MCF 10A (cell line): Measurements from ENCODE around the gene PIGT. TPM values are rescaled to one million over a fixed set of nuclear protein-coding genes. Genes with fewer than 3 reads are reported as not detected.

Source experiments
- BruUV-seq: library from RNA; stranded (reverse); fragments of 400-500 nt; replicated peaks from 2 replicates; lab custom pipeline; 2021; lab: Mats Ljungman, UMichigan
- CTCF ChIA-PET: fragments of 300-600 bp; sonication (Branson Sonifier 250); formaldehyde crosslinking; extraction: SDS; loops from one replicate; lab custom pipeline; 2021; ENCODE audit warnings: antibody characterized with exemption, inconsistent platforms; lab: Yijun Ruan, JAX
- POLR2A ChIA-PET: fragments of 300-600, 350-650 bp; sonication (Branson Sonifier 250); formaldehyde crosslinking; extraction: SDS; loops from one replicate; lab custom pipeline; 2020; ENCODE audit warnings: antibody characterized with exemption, inconsistent platforms; lab: Yijun Ruan, JAX
- DNase-seq: peaks from one replicate; pipeline ENCODE4 v3.0.0-alpha.2; 2018; ENCODE audit not compliant: unreplicated experiment
- H3K27ac Mint-ChIP-seq: one replicate; pipeline ENCODE4 v1.8.0; 2022; ENCODE audit warnings: mild to moderate bottlenecking, low read depth, mixed read lengths; ENCODE audit not compliant: unreplicated experiment
- H3K27me3 Mint-ChIP-seq: one replicate; pipeline ENCODE4 v1.8.0; 2022; ENCODE audit warnings: mixed read lengths; ENCODE audit not compliant: insufficient read depth, unreplicated experiment
- H3K36me3 Mint-ChIP-seq: one replicate; pipeline ENCODE4 v1.8.0; 2022; ENCODE audit warnings: mild to moderate bottlenecking, moderate library complexity, mixed read lengths; ENCODE audit not compliant: insufficient read depth, unreplicated experiment
- H3K4me1 Mint-ChIP-seq: one replicate; pipeline ENCODE4 v1.8.0; 2022; ENCODE audit warnings: mixed read lengths; ENCODE audit not compliant: insufficient read depth, unreplicated experiment
- H3K4me3 Mint-ChIP-seq: one replicate; pipeline ENCODE4 v1.8.0; 2022; ENCODE audit warnings: mild to moderate bottlenecking, moderate library complexity, mixed read lengths; ENCODE audit not compliant: unreplicated experiment
- H3K9me3 Mint-ChIP-seq: one replicate; pipeline ENCODE4 v1.8.0; 2022; ENCODE audit warnings: mixed read lengths; ENCODE audit not compliant: unreplicated experiment
- intact Hi-C: fragments of 100-400 bp; cut with micrococcal nuclease; formaldehyde crosslinking; loops from 2 replicates; pipeline ENCODE4 v1.14.1; 2022
- total RNA-seq: library from RNA; stranded (reverse); gene quantifications from 2 replicates; pipeline ENCODE4 v1.2.3, GENCODE V29; 2022
- TF ChIP-seq, protein P1 (sequence below): fragments of 200-600 bp; IDR thresholded peaks from one replicate; pipeline ENCODE4 v1.8.0; 2022; ENCODE audit warnings: antibody characterized with exemption, mild to moderate bottlenecking; ENCODE audit not compliant: unreplicated experiment

The PIGT gene
- total RNA-seq, 1 experiment from 2014 or later = 79.4 TPM

DNA sequence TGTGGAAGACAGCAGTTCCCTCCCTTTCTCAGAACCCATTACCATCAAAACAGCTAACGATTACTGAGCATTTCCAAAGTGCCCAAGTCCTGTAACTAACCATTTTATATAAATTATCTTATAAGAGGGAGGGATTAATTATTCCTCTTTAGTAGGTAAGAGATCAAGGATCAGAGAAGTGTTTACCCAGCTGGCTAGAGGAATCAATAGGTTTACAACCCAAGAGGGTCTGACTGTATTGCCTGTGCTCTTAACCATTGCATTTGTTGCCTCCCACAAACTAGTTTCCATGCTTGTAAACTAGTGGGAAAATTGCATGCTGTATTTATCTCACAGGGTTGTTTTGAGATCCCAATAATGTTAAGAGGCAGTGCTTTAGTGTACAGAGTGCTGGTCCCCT lies 11.5 kb upstream of the PIGT start:
- intact Hi-C loops = no loop called here
- CTCF ChIA-PET = interaction anchor here (0.5 to 2.3 kb wide), 7 partner anchors 12 to 85 kb away, joined by 3 to 10 read pairs (median 3); partner anchors contain the start of gene SYS1
- TF ChIP-seq, protein P1, sequence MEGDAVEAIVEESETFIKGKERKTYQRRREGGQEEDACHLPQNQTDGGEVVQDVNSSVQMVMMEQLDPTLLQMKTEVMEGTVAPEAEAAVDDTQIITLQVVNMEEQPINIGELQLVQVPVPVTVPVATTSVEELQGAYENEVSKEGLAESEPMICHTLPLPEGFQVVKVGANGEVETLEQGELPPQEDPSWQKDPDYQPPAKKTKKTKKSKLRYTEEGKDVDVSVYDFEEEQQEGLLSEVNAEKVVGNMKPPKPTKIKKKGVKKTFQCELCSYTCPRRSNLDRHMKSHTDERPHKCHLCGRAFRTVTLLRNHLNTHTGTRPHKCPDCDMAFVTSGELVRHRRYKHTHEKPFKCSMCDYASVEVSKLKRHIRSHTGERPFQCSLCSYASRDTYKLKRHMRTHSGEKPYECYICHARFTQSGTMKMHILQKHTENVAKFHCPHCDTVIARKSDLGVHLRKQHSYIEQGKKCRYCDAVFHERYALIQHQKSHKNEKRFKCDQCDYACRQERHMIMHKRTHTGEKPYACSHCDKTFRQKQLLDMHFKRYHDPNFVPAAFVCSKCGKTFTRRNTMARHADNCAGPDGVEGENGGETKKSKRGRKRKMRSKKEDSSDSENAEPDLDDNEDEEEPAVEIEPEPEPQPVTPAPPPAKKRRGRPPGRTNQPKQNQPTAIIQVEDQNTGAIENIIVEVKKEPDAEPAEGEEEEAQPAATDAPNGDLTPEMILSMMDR = no peak
- Mint-ChIP-seq H3K27ac (no peak overlapping the region), H3K27me3 (no peaks in the 10 kb centered on the region), H3K36me3 (no peaks in the 10 kb centered on the region), H3K4me3 (peak overlapping the region; percentile 71), H3K4me1 (no peaks in the 10 kb centered on the region), H3K9me3 (peaks cover 19% of the 10 kb centered on the region)
- POLR2A ChIA-PET = interaction anchor here (1.1 to 2.3 kb wide), 2 partner anchors 12 to 41 kb away, joined by 4 to 10 read pairs; partner anchors contain the start of genes PIGT and SYS1
- DNase-seq = no peak
- no TSS peak for BruUV-seq

DNA sequence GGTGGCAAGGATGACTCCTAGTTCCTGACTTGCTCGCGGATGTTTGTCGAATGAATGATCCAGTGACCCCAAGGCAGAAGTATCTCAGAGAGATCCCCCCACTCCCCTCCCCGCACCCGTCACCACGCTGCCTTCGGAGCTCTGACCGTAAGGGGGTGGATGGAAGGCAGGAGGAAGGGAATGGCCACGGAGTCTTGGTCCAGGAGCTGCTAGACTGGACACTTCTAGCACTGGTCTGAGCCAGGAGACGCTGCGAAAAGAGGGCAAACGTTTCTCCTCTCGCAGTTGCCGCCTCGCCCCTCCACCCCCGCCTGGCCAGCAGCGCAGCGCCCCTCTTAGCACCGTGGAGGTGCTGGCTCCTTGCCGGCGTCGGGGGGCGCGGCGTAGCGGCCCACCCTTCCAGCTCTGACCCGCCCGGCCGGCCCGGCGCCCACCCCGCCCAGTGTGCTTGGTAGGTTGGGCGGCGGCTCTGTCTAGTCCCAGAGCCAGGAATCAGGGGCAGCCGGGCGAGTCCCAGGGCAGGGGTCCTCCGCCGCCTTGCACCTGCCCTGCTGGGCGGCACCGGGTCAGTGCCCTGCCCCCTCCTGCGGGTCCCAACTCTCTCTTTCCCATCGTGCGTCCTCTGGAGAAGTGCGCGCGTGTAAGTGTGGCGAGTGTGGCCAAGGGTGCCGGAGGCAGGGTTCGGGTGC lies 10.2 kb upstream of the PIGT start:
- Mint-ChIP-seq H3K27ac (no peak overlapping the region), H3K9me3 (peaks cover 11% of the 10 kb centered on the region), H3K4me1 (no peaks in the 10 kb centered on the region), H3K27me3 (no peaks in the 10 kb centered on the region), H3K4me3 (peak overlapping the region; percentile 71), H3K36me3 (no peaks in the 10 kb centered on the region)
- ChIA-PET POLR2A (interaction anchor here (0.9 to 1.0 kb wide), 2 partner anchors 10 to 374 kb away, joined by 3 read pairs; partner anchors contain the start of gene PIGT), CTCF (interaction anchor here (1.0 to 2.3 kb wide), 2 partner anchors 13 to 43 kb away, joined by 7 to 10 read pairs; partner anchors contain the start of gene SYS1)
- DNase-seq = no peak
- intact Hi-C loops = no loop called here
- no TSS peak for BruUV-seq
- TF ChIP-seq, protein P1 = no peak

DNA sequence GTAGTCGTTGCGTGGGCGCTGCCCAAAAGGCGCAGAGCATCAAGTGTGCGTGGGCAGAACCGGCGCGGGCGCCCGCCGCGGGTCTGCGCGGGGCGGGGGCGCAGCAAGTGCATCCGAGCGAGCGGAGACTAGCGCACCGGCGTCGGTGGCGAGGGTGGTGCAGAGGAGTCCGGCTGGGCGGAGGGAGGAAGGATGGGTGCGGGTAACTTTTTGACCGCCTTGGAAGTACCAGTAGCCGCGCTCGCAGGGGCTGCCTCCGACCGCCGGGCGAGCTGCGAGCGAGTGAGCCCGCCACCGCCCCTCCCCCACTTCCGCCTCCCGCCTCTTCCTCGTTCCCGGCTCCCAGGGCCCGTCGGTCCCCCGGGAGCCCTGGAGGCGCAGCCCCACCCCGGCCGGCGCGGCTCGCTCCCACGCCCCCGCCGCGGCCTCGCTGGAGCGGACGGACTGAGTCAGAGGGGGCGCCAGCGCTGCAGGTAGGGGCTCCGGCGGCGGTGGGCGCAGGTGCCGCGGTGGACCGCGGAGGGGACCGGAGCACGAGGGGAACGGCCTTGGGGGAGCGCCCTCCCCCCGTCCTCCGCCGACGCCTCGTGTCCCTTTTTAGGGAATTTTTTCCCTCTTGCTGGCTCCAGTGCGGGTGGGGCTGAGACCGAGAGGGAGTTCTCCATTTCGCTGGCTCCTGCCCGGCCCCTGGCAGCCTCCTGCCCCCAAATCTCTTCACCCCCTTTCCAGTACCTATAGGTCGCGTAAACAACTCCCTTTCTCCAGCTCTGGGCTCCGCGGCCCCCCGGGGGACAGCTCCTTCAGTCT lies 9.5 kb upstream of the PIGT start:
- CTCF ChIA-PET = interaction anchor here (1.0 to 2.2 kb wide), 4 partner anchors 10 to 44 kb away, joined by 3 to 9 read pairs (median 6); partner anchors contain the start of gene SYS1
- Mint-ChIP-seq H3K36me3 (no peaks in the 10 kb centered on the region), H3K4me3 (peak overlapping the region; percentile 71), H3K4me1 (no peaks in the 10 kb centered on the region), H3K27me3 (no peaks in the 10 kb centered on the region), H3K27ac (no peak overlapping the region), H3K9me3 (peaks cover 8% of the 10 kb centered on the region)
- POLR2A ChIA-PET = interaction anchor here (0.6 to 1.8 kb wide), 7 partner anchors 10 to 374 kb away, joined by 3 to 16 read pairs (median 4); partner anchors contain the start of gene PIGT
- no TSS peak for BruUV-seq
- intact Hi-C loops = no loop called here
- TF ChIP-seq, protein P1 = no peak
- DNase-seq = peak; percentile 40
